Ramos (cell line): ENCODE results near the gene LDB2.

Experiments used
- in situ Hi-C: fragments of 300-500 bp; cut with MboI; formaldehyde crosslinking; loops from one replicate; pipeline ENCODE4 v1.14.3; 2022; ENCODE audit warnings: low sequenced_read_pairs; ENCODE audit not compliant: unreplicated experiment

Gene LDB2

DNA sequence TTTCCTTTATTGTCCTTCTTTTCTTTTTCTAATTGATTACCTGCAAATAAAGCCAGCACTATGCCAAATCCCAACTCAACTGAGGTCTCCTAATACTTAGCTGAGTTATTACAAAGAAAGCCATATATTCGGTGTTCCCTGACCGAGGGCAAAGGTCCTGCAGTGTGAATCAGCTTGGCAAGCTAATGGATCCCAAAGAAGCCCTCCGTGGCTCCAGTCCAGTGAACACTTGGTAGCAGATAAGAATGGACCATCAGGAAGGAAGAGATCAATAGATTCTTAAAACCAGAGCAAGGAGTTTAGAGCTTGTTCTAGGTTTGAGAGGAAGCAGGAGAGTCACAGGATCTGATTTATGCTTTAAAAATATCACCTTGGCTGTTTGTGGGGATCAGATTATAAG lies 8.5 kb downstream of the LDB2 start:
- in situ Hi-C loops = no loop called here

DNA sequence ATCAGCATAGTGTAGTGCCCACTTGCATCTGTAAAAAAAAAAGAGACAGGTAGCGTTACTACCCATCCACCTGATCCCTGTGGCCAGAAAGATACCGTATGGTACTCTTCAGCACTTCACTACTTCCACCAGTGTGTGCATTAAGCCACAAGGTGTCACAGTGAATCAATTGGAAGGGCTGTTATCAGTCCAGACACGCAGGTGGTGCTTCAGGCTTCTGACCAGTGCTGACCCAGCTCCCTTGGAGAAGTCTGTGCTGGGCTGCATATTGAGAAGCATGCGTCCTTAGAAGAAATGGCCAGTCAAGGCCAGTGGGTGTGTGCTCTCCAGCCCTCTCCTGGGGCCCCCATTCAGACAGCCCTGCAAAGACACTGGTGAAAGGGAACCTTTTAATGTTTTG lies 10.6 kb downstream of the LDB2 start:
- in situ Hi-C loops = no loop called here

DNA sequence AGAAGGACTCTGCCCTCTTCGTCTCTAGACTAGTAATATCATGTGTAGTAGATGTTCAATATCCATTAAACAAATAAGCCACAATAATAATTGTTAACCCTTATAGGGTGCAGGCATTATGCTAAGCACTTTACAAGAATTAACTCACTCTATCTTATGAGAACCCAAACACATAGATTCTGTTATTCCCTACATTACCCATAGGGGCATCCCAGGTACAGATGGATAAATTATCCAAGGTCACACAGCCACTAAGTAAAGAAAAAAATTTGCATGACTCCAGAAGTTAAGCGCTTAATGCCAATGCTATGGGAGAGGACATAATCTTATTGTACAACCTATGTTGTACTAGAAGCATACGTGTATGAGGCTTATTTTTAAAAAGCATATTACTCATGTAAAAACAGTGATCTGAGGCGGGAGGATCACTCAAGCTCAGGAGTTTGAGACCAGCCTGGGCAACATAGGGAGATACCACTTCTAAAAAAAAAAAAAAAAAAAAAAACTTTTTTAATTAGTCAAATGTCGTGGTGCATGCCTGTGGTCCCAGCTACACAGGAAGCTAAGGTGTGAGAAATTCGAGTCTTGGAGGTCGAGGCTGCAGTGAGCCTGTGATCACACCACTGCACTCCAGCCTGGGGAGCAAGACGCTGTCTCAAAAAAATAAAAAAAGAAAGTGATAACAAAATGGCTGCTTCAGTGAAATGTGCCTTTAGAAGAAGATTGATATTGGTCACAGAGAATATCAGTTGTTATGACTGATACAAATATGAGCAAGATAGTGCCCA lies 13.6 kb downstream of the LDB2 start:
- in situ Hi-C loops = no loop called here

- in situ Hi-C loops = no loop called here
Measured at GRCh38 chr4:16883806-16884205, 14.6 kb downstream of the LDB2 start.

DNA sequence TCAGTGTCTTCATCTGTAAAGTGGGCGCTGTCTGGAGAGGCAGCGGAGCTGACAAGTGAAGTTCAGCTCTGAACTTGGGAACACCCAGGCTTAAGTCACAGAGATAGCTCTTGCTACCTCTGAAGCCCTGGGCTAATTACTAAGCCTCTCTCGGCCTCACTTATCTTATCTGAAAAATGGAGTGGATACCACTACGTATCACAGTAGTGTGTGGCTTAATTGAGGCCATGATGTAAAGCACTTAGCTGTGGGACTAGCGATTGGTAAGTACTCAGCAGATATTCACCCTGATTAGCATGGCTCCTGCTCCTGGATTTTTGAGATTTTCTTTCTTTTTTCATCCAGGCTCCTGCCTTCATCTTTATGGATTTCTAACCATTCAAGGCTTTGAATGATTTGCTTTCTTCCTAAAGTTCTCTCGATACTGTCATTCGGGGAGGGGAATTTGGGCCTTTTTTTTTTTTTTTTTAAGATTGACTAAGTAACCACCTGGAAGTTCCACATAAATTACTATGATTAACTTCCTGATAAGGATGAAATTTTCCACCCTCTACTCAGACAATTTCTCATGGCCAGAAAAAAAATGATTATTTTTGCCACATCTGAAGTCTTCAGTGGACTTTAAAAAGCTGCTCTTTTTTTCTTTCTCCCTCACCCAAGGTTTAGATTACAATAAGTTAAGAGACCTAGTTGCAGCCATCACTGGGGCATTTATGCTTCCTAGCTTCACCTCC lies 17.1 kb downstream of the LDB2 start:
- in situ Hi-C loops = no loop called here

DNA sequence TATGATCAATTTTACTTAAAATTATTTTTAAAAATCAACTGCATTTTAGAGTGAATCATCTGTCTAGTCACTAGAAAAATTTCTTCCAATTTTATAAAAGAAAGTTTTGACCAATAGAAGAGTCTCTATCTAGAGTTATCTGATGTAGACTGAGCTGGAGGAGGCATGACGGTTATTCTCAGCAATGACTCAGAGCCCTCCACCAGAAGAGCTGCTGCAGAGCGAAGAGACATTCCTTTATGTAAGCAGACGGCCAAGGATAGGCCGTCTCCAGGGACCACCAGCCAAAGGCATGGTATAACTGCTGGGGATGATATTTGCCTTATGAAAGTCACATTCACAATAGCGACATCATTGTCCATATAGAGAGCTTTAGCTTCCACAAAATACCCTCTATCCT lies 23.0 kb downstream of the LDB2 start:
- in situ Hi-C loops = no loop called here

GRCh38 chr4:16869594-16870245 lies 28.7 kb downstream of the LDB2 start:
- in situ Hi-C loops = no loop called here

DNA sequence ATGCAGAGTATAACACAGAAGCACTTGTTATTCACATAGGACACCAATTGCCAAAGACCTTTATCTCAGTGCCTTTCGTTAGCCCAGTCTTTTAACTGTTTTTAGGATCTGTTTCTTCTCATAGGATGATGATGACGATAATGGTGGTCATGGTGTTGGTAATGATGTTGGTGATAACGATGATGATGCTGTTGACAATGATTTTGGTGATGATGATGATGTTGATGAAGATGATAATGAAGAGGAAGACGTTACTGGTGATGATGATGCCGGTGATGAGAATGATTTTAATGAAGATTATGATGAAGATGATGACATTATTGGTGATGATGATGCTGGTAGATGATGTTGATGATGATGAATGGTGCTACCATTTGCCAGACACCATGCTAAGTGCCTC lies 29.8 kb downstream of the LDB2 start:
- in situ Hi-C loops = no loop called here

GRCh38 chr4:16867827-16868226 lies 30.6 kb downstream of the LDB2 start:
- in situ Hi-C loops = no loop called here

DNA sequence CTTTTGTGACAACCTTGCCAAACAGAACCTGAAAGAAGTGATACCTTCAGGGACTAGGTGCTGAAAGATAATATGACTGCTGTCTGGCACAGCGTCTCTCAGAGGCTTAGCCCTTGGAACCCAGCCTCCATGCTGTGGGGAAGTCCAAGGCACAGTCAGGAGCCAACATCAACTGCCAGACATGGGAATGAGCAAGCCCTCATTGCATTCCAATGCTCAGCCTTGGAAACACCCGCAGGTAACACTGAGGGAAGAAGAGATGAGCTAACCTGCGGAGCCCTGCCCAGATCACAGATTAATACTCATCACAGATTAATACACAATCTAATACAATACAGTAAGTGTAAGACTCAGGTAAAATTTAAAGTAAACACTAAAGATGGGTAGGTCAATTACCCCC lies 31.5 kb downstream of the LDB2 start:
- in situ Hi-C loops = no loop called here

DNA sequence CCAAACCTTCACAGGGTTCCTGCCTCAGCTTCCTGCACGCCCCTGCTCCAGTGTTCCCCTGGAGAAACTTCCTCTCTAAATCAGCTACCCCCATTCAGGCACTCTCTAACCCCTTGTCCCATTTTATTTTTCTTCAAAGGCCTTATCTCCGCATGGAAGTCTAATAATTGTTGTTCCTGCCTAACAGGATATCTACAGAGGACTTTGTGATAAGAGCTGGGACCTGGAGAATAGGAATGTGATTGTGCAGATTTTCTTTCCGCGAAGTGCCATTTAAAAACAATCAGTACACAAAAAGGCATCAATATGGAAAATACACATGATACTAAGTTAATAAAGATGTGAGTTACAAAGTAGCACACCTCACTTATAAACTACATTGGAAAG lies 32.6 kb downstream of the LDB2 start:
- in situ Hi-C loops = no loop called here

GRCh38 chr4:16865209-16865896 lies 33.1 kb downstream of the LDB2 start:
- in situ Hi-C loops = no loop called here

DNA sequence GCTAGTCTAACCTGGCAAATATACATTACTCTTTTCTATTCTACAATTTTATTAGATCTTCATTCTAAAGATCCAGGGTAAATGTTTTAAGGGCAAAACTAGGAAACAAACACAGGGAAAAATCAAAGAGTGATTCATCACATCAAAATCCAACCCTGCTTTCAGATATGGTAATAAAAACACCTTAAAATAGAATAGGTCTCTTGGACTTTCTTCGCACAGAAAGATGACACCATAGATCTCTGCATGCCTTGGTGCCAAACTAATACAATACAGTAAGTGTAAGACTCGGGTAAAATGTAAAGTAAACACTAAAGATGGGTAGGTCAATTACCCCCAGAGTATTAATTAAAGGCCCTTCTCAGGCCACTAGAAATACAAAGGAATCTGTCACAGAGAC lies 34.2 kb downstream of the LDB2 start:
- in situ Hi-C loops = no loop called here

DNA sequence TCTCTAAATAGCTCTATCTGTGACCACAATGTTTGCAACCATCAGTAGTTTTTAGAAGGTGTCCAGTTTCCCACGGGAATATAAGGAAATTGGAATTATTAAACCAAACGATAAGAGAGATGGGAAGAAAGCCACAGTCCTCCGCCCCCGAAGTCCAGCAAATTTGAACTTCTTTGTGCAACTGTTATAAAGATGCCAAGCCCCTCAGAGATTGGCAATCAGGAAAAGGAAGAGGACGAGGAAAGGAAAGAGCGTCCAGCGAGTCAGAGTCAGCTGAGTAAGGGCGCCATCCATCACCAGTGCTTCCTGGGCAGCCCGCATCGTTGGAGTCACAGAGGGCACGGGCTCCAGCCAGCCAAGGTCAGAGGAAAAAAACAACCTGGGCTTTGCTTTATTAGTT lies 35.7 kb downstream of the LDB2 start:
- in situ Hi-C loops = no loop called here

GRCh38 chr4:16860516-16860915 lies 37.9 kb downstream of the LDB2 start:
- in situ Hi-C loops = no loop called here

GRCh38 chr4:16859031-16859430 lies 39.4 kb downstream of the LDB2 start:
- in situ Hi-C loops = no loop called here

- in situ Hi-C loops = no loop called here
Measured at GRCh38 chr4:16858275-16858752, 40.1 kb downstream of the LDB2 start.

- in situ Hi-C loops = no loop called here
Measured at GRCh38 chr4:16857425-16857824, 41.0 kb downstream of the LDB2 start.

DNA sequence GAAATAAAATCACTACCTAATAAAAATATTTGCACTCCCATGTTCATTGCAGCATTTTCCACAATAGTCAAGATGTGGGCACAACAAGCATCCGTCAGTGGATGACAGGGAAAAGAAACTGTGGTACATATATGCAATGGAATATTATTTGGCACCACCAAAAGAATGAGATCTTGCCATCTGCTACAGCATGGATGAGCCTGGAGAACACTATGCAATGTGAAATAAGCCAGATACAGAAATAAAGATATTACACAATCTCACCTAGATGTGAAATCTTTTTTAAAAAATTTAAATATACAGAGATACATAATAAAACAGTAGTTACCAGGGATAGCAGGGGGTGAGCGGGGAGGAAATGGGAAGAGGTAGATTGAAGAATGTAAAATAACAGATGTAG lies 44.8 kb downstream of the LDB2 start:
- in situ Hi-C loops = no loop called here

DNA sequence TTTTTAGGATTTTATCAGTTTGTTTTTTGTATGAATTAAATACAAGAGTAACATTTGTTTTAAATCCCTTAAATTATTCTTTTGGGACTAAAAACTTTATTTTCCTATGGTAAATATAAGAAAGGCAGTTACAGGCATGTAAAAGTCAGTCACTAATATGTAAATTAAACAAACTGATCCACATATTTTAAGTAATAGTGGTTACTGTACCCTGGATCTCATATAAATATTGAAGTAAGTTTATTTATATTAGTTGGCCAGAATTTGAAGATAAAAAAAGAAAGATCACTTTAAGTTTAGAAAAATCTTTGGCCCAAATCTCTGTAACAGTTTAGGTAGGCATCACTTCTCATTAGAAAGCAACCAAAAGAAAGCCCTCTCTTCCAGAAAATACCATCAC lies 45.8 kb downstream of the LDB2 start:
- in situ Hi-C loops = no loop called here

DNA sequence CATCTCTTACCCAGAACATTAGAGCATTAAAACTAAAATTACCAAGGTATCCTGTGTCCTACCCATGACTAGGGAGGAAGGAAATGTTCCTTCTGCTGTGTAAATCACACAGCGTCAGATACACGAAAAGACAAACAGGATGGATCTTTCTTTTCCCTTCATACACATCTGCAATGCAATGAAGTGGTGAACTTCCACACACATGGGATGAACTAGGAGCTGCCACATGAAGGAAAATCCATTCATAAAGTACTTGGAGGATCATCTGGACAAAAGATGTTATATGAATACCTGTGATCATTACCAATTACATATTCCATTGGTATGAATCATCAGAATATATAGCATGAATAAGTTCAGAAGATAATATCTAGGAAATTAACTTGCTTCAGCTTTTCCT lies 46.2 kb downstream of the LDB2 start:
- in situ Hi-C loops = no loop called here
